ENCODE results near the gene PLEKHN1. TPM values are rescaled to one million over a fixed set of nuclear protein-coding genes. Genes with fewer than 3 reads are reported as not detected.
A peak's percentile ranks its signal among the peaks of the same experiment; 100 is the strongest.
"Not testable (repeated sequence)": the region's sequence is repeated elsewhere in the genome, so short reads cannot be mapped to it uniquely, and the experiment has no call there.

Gene PLEKHN1
- total RNA-seq, 1 donor, result 0.54 TPM

DNA sequence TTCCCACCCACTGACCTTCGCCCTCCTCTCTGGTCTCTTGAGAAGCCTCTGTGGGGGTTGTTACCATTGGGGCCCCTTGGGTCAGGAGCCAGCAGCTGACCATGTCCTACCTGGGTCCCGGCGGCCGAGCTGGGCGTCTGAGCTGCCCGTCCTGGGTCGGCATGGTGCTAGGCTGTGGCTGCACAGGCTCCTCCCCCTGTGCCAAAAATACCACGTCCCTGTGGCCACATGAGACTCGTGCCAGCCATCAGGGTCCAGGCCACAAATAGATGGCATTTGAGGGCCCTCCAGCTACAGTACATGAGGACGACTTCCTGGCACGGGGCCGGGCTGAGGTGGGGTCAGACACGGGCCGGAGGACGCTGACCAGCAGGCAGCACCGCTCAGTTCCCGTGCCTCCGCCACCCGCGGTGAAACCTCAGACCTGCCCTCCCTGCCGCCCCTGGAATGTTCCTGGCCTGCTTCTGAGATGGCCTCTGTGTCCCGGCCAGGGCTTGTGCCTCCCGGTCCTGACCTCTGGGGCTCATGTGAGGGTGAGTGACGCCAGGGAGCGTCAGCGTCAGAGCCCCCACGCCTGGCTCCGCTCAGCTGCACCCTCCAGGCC lies 15.8 kb downstream of the PLEKHN1 start, which contains the start of gene PERM1:
Gene PERM1, minus strand, starts transcription at position 139 of the 604 bp plus-strand sequence. CDS start 1,064 bp downstream, outside the sequence.
- DNase-seq (ENCODE audit: low read depth), result no peak
- no peak within 1 kb of the TSS for H3K4me3 ChIP-seq (ENCODE audit: low read depth, low read length)
- TF ChIP-seq, protein P1, sequence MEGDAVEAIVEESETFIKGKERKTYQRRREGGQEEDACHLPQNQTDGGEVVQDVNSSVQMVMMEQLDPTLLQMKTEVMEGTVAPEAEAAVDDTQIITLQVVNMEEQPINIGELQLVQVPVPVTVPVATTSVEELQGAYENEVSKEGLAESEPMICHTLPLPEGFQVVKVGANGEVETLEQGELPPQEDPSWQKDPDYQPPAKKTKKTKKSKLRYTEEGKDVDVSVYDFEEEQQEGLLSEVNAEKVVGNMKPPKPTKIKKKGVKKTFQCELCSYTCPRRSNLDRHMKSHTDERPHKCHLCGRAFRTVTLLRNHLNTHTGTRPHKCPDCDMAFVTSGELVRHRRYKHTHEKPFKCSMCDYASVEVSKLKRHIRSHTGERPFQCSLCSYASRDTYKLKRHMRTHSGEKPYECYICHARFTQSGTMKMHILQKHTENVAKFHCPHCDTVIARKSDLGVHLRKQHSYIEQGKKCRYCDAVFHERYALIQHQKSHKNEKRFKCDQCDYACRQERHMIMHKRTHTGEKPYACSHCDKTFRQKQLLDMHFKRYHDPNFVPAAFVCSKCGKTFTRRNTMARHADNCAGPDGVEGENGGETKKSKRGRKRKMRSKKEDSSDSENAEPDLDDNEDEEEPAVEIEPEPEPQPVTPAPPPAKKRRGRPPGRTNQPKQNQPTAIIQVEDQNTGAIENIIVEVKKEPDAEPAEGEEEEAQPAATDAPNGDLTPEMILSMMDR (IDR thresholded peaks at IDR 0.05; ENCODE audit: insufficient read depth, low read length), result no peak

DNA sequence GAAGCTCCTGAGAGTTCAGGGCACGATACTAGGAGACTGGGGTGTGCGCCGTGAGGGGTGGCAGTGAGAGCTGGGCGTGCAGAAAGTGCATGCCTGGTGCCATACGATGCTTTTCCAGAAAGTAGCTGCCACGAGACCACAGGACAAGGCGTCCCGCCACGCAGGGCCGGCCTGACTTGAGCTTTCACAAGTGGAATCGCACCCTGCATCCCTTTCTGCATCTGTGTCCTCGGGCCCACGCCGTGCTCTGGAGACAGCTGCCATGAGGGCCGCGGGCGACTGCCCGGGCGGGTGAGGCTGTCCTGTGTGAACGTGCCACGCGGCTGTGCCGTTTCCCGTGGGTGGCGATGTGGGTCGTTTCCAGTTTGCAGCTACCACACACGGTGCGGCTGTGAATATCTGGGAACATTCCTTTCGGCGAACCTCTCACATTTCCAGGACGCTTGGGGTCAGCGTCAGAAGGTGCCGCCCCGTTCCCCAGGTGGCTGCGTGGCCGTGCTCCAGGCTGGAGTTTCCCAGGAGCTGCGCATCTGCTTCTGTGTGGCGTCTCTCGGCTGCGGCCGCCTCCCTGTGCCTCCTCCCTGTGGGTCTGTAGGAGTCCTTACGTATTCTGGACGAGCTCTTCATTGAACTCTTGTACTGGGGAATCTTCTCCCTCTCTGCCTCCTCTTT lies 16.6 kb downstream of the PLEKHN1 start:
- TF ChIP-seq, protein P1 (IDR thresholded peaks at IDR 0.05; ENCODE audit: insufficient read depth, low read length), result no peak
- DNase-seq (ENCODE audit: low read depth), result no peak
- no peak overlapping the region for H3K4me3 ChIP-seq (ENCODE audit: low read depth, low read length)

DNA sequence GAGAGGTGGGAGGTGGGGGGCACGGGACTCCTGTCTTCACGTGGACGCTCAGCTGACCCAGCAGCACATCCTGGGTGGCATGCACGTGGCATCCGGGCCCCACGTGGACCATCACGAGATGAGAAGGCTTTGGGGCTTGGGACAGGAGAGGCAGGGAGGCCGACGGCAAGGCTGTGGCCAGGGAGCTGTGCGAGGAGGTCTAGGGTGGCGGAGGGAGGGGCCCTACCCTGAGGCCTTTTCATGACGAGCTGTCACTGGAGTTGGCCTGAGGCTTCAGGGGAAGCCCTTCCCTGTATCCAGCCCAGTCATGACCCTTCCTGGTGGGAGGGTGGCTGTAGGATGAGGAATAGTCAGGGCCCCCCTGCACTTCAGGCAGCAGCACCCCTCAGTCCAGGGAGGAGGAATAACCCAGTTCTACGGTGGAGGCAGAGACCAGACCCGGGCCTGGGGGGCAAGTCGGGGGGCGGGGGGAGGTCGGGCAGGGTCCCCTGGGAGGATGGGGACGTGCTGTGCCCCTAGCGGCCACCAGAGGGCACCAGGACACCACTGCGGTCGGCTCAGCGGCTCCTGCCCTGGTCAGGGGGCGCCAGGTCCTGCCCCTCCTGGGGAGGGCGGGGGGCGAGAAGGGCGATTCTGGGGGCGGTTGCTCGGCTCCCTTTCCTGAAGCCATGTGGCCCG lies 17.7 kb downstream of the PLEKHN1 start:
- TF ChIP-seq, protein P1 (IDR thresholded peaks at IDR 0.05; ENCODE audit: insufficient read depth, low read length), result peak; percentile 86
- peak; percentile 10 for DNase-seq (ENCODE audit: low read depth)
- peak overlapping the region; percentile 3 for H3K4me3 ChIP-seq (ENCODE audit: low read depth, low read length)

DNA sequence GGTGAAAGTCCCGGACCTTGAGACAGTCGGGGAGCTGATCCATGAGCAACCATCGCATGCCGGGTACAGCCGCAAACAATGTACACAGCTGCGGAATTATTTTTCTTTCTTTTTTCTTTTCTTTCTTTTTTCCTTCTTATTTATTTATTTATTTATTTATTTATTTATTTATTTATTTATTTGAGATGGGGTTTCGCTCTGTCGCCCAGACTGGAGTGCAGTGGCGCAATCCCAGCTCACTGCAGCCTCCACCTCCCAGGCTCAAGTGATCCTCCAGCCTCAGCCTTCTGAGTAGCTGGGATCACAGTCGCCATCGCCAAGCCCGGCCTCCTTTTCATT lies 18.2 kb downstream of the PLEKHN1 start:
- peak overlapping the region; percentile 3 for H3K4me3 ChIP-seq (ENCODE audit: low read depth, low read length)
- TF ChIP-seq, protein P1 (IDR thresholded peaks at IDR 0.05; ENCODE audit: insufficient read depth, low read length), result no peak
- DNase-seq (ENCODE audit: low read depth), result no peak

DNA sequence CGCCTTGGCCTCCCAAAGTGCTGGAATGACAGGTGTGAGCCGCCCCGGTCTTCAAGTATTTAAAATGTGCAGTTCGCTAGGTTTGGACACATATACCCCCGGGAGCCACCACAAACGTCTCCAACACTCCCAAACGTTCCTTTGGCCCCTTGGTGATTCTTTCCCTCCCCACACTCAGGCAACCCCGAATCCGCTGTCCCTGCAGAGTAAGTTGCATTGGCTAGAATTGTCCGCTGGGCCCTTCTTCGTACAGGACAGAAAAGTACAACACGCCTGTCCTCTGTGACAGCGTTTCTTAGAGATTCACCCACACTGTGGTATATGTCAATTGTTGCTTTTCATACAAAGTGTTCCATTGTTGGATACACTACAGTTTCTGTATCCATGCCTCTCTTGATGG lies 18.8 kb downstream of the PLEKHN1 start:
- TF ChIP-seq, protein P1 (IDR thresholded peaks at IDR 0.05; ENCODE audit: insufficient read depth, low read length), result no peak
- no peak for DNase-seq (ENCODE audit: low read depth)
- no peak overlapping the region for H3K4me3 ChIP-seq (ENCODE audit: low read depth, low read length)

DNA sequence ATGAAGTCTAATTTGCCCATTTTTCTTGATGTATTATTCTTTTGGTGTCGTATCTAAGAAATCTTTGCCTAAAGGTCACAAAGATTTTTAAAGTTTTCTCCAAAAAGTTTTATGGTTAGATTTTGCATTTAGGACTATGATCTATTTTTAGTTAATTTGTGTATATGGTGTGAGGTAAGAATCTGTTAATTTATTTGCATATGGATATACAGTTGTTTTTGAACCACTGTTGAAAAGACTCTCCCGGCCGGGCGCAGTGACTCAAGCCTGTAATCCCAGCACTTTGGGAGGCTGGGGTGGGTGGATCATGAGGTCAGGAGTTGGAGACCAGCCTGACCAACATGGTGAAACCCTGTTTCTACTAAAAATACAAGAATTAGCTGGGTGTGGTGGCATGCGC lies 21.8 kb downstream of the PLEKHN1 start:
- H3K4me3 ChIP-seq (ENCODE audit: low read depth, low read length); DNase-seq (ENCODE audit: low read depth): not testable (repeated sequence)

DNA sequence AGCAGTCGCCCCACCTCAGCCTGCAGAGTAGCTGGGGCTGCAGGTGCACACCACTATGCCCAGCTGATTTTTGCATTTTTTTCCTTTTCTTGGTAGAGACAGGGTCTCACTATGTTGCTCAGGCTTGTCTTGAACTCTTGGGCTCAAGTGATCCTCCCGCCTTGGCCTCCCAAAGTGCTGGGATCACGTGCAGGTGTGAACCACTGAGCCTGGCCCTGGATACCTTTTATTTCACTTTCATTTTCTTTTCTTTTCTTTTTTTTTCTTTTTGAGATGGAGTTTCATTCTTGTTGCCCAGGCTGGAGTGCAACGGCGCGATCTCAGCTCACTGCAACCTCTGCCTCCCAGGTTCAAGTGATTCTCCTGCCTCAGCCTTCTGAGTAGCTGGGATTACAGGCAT lies 25.0 kb downstream of the PLEKHN1 start:
- not testable (repeated sequence) for DNase-seq (ENCODE audit: low read depth); H3K4me3 ChIP-seq (ENCODE audit: low read depth, low read length)

All from fibroblast of the aortic adventitia (primary cell).